Keratinocyte (primary cell): Measurements from ENCODE around the gene CHGA. TPM values are rescaled to one million over a fixed set of nuclear protein-coding genes. Genes with fewer than 3 reads are reported as not detected.

Experiments used
- DNase-seq: peaks from one replicate; pipeline ENCODE4 v3.0.0-alpha.2; 2011; ENCODE audit warnings: low read depth, missing footprints, low spot score
- FAIRE-seq: peaks from 2 replicates; lab custom pipeline; 2011; peaks lifted over from hg19 to GRCh38; lab: Jason Lieb, UNC
- H2AFZ ChIP-seq: 2 replicates; pipeline ENCODE4 v1.6.0; 2012; ENCODE audit warnings: low read length, control low read depth, inconsistent platforms; ENCODE audit not compliant: control insufficient read depth
- H3K27ac ChIP-seq: 2 replicates; pipeline ENCODE4 v1.5.1; 2011; ENCODE audit warnings: low read length; ENCODE audit not compliant: control insufficient read depth, insufficient read depth
- H3K27me3 ChIP-seq: 3 replicates; pipeline ENCODE4 v1.6.0; 2011; ENCODE audit warnings: low read length; ENCODE audit not compliant: control insufficient read depth, insufficient read depth; ENCODE audit errors: extremely low read depth
- H3K36me3 ChIP-seq, 2 experiments: 2 replicates in 1 of 2; 3 replicates in 1 of 2; pipeline ENCODE4 v1.5.1; 2011; ENCODE audit warnings: low read length in 2 of 2, mild to moderate bottlenecking in 1 of 2; ENCODE audit not compliant: control insufficient read depth in 2 of 2, insufficient read depth in 2 of 2; ENCODE audit errors: extremely low read depth in 1 of 2
- H3K4me1 ChIP-seq: 3 replicates; pipeline ENCODE4 v1.5.1; 2011; ENCODE audit warnings: low read length; ENCODE audit not compliant: control insufficient read depth, insufficient read depth; ENCODE audit errors: extremely low read depth
- H3K4me2 ChIP-seq: 3 replicates; pipeline ENCODE4 v1.6.0; 2011; ENCODE audit warnings: low read depth, low read length; ENCODE audit not compliant: control insufficient read depth, insufficient read depth; ENCODE audit errors: extremely low read depth
- H3K4me3 ChIP-seq, 3 experiments: fragments of 200-600 bp in 1 of 3; sonication (generic) in 1 of 3; 2 replicates in 2 of 3; 3 replicates in 1 of 3; pipeline ENCODE4 v1.5.1; 2011 to 2016; ENCODE audit warnings: low read length in 3 of 3, mild to moderate bottlenecking in 3 of 3, control low read depth in 2 of 3, inconsistent platforms in 1 of 3, low read depth in 1 of 3, mixed read lengths in 1 of 3, mixed run types in 1 of 3, moderate library complexity in 1 of 3; ENCODE audit not compliant: control insufficient read depth in 2 of 3, insufficient read depth in 2 of 3; ENCODE audit errors: extremely low read depth in 1 of 3
- H3K79me2 ChIP-seq: 2 replicates; pipeline ENCODE4 v1.6.0; 2012; ENCODE audit warnings: low read length; ENCODE audit not compliant: control insufficient read depth, insufficient read depth
- H3K9ac ChIP-seq: 3 replicates; pipeline ENCODE4 v1.6.0; 2011; ENCODE audit warnings: low read length; ENCODE audit not compliant: control insufficient read depth, insufficient read depth; ENCODE audit errors: extremely low read depth
- H3K9me1 ChIP-seq: 3 replicates; pipeline ENCODE4 v1.6.0; 2011; ENCODE audit warnings: low read length; ENCODE audit not compliant: control insufficient read depth, insufficient read depth; ENCODE audit errors: extremely low read depth
- H3K9me3 ChIP-seq: 2 replicates; pipeline ENCODE4 v1.5.1; 2012; ENCODE audit warnings: low read depth, low read length; ENCODE audit not compliant: control insufficient read depth
- H4K20me1 ChIP-seq: 3 replicates; pipeline ENCODE4 v1.6.0; 2011; ENCODE audit warnings: low read length; ENCODE audit not compliant: control insufficient read depth, insufficient read depth; ENCODE audit errors: extremely low read depth
- CTCF ChIP-seq, 3 experiments: IDR thresholded peaks in 1 of 3; conservative IDR thresholded peaks in 1 of 3; optimal IDR thresholded peaks in 1 of 3; 2 replicates in 2 of 3; 3 replicates in 1 of 3; pipeline versions ENCODE3 to v1.5.1; 2011; ENCODE audit warnings: low read length in 3 of 3, mild to moderate bottlenecking in 3 of 3, moderate library complexity in 2 of 3, control low read depth in 1 of 3, inconsistent platforms in 1 of 3; ENCODE audit not compliant: insufficient read depth in 2 of 3; ENCODE audit errors: extremely low read depth in 1 of 3
- EZH2 ChIP-seq: IDR thresholded peaks from one replicate; pipeline ENCODE4 v1.6.1; 2012; ENCODE audit warnings: inconsistent platforms, mild to moderate bottlenecking, low read length, moderate library complexity
- dilution Hi-C: fragments of 300-500 bp; cut with MboI; formaldehyde crosslinking; loops from one replicate; pipeline ENCODE4 v1.7.0; 2020; ENCODE audit warnings: low sequenced_read_pairs; ENCODE audit not compliant: extremely low pct_ligation_motif_present
- polyA plus RNA-seq, 5 experiments: library from polyadenylated mRNA; depleted of rRNA in 3 of 5; stranded (reverse) in 3 of 5; stranded (forward) in 1 of 5; unstranded in 1 of 5; fragments of >200 nt; gene quantifications; 1 replicate in 1 of 5; 2 replicates in 3 of 5; 3 replicates in 1 of 5; pipeline versions ENCODE4 v1.2.1 to v1.2.3, GENCODE V29; 2011 to 2012; ENCODE audit warnings: missing spikeins in 2 of 5, low read depth in 1 of 5, low replicate concordance in 1 of 5

The CHGA gene
- polyA plus RNA-seq, 1 donor (not counting 4 experiments of a cell fraction or from before 2014, with no cell fraction given), result 0.04 TPM

- no peak for FAIRE-seq
- H3K9me1 ChIP-seq, result no peaks in the 10 kb centered on the region
- H3K4me3 ChIP-seq, result no peak overlapping the region
- H3K4me2 ChIP-seq, result no peak overlapping the region
- H3K9ac ChIP-seq, result no peak overlapping the region
- peaks cover 7 to 15% of the 10 kb centered on the region in 2 experiments for H3K36me3 ChIP-seq
- H4K20me1 ChIP-seq, result no peaks in the 10 kb centered on the region
- no peak for DNase-seq
- H3K4me1 ChIP-seq, result peaks cover 22% of the 10 kb centered on the region
- dilution Hi-C loops, result no loop called here
- peaks cover 5% of the 10 kb centered on the region for H3K79me2 ChIP-seq
- H3K27me3 ChIP-seq, result no peaks in the 10 kb centered on the region
- TF ChIP-seq EZH2 (no peak), CTCF (optimal IDR thresholded peaks at IDR 0.05 in 1 of 3, IDR thresholded peaks at IDR 0.05 in 1 of 3, conservative IDR thresholded peaks at IDR 0.05 in 1 of 3; ENCODE audit: extremely low read depth in 1 of 3, insufficient read depth in 2 of 3, low read length in 3 of 3) (no peak)
- no peak overlapping the region for H2AFZ ChIP-seq
- H3K27ac ChIP-seq, result no peak overlapping the region
- H3K9me3 ChIP-seq, result peaks cover 3% of the 10 kb centered on the region
Observed at GRCh38 chr14:92981726-92982125, 58.8 kb downstream of the CHGA start.

GRCh38 chr14:92982956-92983355 is 60.0 kb downstream of the CHGA start:
- Histone ChIP-seq H3K27ac (no peak overlapping the region), H4K20me1 (no peaks in the 10 kb centered on the region), H3K79me2 (peaks cover 5% of the 10 kb centered on the region), H3K4me2 (no peak overlapping the region), H3K4me1 (peaks cover 30% of the 10 kb centered on the region), H3K27me3 (no peaks in the 10 kb centered on the region), H3K9me3 (peaks cover 3% of the 10 kb centered on the region), H2AFZ (no peak overlapping the region), H3K36me3 (peaks cover 3 to 8% of the 10 kb centered on the region in 2 experiments), H3K9me1 (no peaks in the 10 kb centered on the region), H3K9ac (no peak overlapping the region), H3K4me3 (no peak overlapping the region)
- DNase-seq, result no peak
- FAIRE-seq, result no peak
- TF ChIP-seq EZH2 (no peak), CTCF (optimal IDR thresholded peaks at IDR 0.05 in 1 of 3, IDR thresholded peaks at IDR 0.05 in 1 of 3, conservative IDR thresholded peaks at IDR 0.05 in 1 of 3; ENCODE audit: extremely low read depth in 1 of 3, insufficient read depth in 2 of 3, low read length in 3 of 3) (no peak)
- dilution Hi-C loops, result no loop called here
